Measurements from ENCODE around the gene CRTC1. TPM values are rescaled to one million over a fixed set of nuclear protein-coding genes. Genes with fewer than 3 reads are reported as not detected.

The CRTC1 gene
- total RNA-seq, 4 donors from 2014 or later: 12.3 to 15.9 (median 13.1) TPM

GRCh38 chr19:18645035-18645511 is 38.4 kb upstream of the CRTC1 start:
- H3K4me3 ChIP-seq (replicated peaks in 1 of 3): no peak overlapping the region
- H3K9me3 ChIP-seq: no peaks in the 10 kb centered on the region
- intact Hi-C loops (cut with DNase I): no loop called here
- H3K36me3 ChIP-seq: no peaks in the 10 kb centered on the region
- DNase-seq: peak; percentile 27 to 45
- H3K27me3 ChIP-seq: no peaks in the 10 kb centered on the region
- H3K4me1 ChIP-seq: peaks cover 44 to 60% of the 10 kb centered on the region in 2 donors
- peak overlapping the region; percentile 23 to 96 (median 48) for H3K27ac ChIP-seq
- TF ChIP-seq POLR2A (IDR thresholded peaks at IDR 0.05) (no peak), CTCF (IDR thresholded peaks at IDR 0.05) (no peak)
- 74 to 75% methylated on average over 8 to 13 of the region's 13 CpGs for WGBS, 2 donors

- peak; percentile 94 to 96 for DNase-seq
- no peaks in the 10 kb centered on the region for H3K27me3 ChIP-seq
- intact Hi-C loops (cut with DNase I): no loop called here
- peaks cover 57 to 76% of the 10 kb centered on the region in 2 donors for H3K4me1 ChIP-seq
- TF ChIP-seq POLR2A (IDR thresholded peaks at IDR 0.05): peak in 1 of 2 donors; percentile 49
- no peak for TF ChIP-seq CTCF (IDR thresholded peaks at IDR 0.05)
- H3K4me3 ChIP-seq (replicated peaks in 1 of 3): no peak overlapping the region
- peak overlapping the region; percentile 95 to 96 (median 96) for H3K27ac ChIP-seq
- H3K36me3 ChIP-seq: no peaks in the 10 kb centered on the region
- 44 to 62% methylated on average over 28 to 32 of the region's 34 CpGs for WGBS, 2 donors
- H3K9me3 ChIP-seq: no peaks in the 10 kb centered on the region
Measured at GRCh38 chr19:18646535-18647370, 36.7 kb upstream of the CRTC1 start.

- 75 to 86% methylated on average over 1 of the region's 1 CpG for WGBS, 2 donors
- no peak for DNase-seq
- Histone ChIP-seq H3K9me3 (no peaks in the 10 kb centered on the region), H3K27me3 (no peaks in the 10 kb centered on the region), H3K27ac (peak overlapping the region; percentile 95 to 96 (median 96)), H3K36me3 (no peaks in the 10 kb centered on the region), H3K4me1 (peaks cover 57 to 83% of the 10 kb centered on the region in 2 donors), H3K4me3 (replicated peaks in 1 of 3) (no peak overlapping the region)
- TF ChIP-seq CTCF (IDR thresholded peaks at IDR 0.05) (no peak), POLR2A (IDR thresholded peaks at IDR 0.05) (no peak)
- intact Hi-C loops (cut with DNase I): no loop called here
Measured at GRCh38 chr19:18647371-18647767, 36.1 kb upstream of the CRTC1 start.

GRCh38 chr19:18647807-18648206 is 35.7 kb upstream of the CRTC1 start:
- Histone ChIP-seq H3K36me3 (no peaks in the 10 kb centered on the region), H3K4me1 (peaks cover 57 to 87% of the 10 kb centered on the region in 2 donors), H3K27me3 (no peaks in the 10 kb centered on the region), H3K27ac (peak overlapping the region; percentile 95 to 96 (median 96)), H3K9me3 (no peaks in the 10 kb centered on the region), H3K4me3 (replicated peaks in 1 of 3) (no peak overlapping the region)
- WGBS, 2 donors: 78 to 81% methylated on average over 1 to 5 of the region's 10 CpGs
- intact Hi-C loops (cut with DNase I): no loop called here
- TF ChIP-seq POLR2A (IDR thresholded peaks at IDR 0.05): no peak
- no peak for TF ChIP-seq CTCF (IDR thresholded peaks at IDR 0.05)
- no peak for DNase-seq

GRCh38 chr19:18648973-18649315 is 34.5 kb upstream of the CRTC1 start:
- Histone ChIP-seq H3K27me3 (no peaks in the 10 kb centered on the region), H3K9me3 (no peaks in the 10 kb centered on the region), H3K36me3 (no peaks in the 10 kb centered on the region), H3K4me1 (peaks cover 57 to 89% of the 10 kb centered on the region in 2 donors), H3K4me3 (replicated peaks in 1 of 3) (no peak overlapping the region), H3K27ac (peak overlapping the region; percentile 95 to 96 (median 96))
- 8 to 22% methylated on average over 9 to 13 of the region's 13 CpGs for WGBS, 2 donors
- TF ChIP-seq CTCF (IDR thresholded peaks at IDR 0.05): no peak
- peak in 1 of 2 donors; percentile 67 for TF ChIP-seq POLR2A (IDR thresholded peaks at IDR 0.05)
- intact Hi-C loops (cut with DNase I): no loop called here
- peak; percentile 97 for DNase-seq
